Ovary (tissue), 3 donors: ENCODE measurements around the gene IHH.

Experiments used
- CTCF ChIP-seq, 3 donors: fragments of 450-650 bp in 2 of 3; fragments of 200-600 bp in 1 of 3; IDR thresholded peaks; one replicate each; pipeline versions ENCODE4 v1.5.1 to v1.8.0; 2016 to 2022; ENCODE audit warnings: antibody characterized with exemption in 3 of 3, mild to moderate bottlenecking in 1 of 3
- EP300 ChIP-seq: sonication (generic); formaldehyde crosslinking; IDR thresholded peaks from one replicate; pipeline ENCODE4 v1.6.1; 2017; ENCODE audit warnings: antibody characterized with exemption
- POLR2A ChIP-seq: fragments of 450-650 bp; IDR thresholded peaks from one replicate; pipeline ENCODE4 v1.6.1; 2017; ENCODE audit warnings: antibody characterized with exemption, mild to moderate bottlenecking, moderate library complexity
- donor health status: DM: no; HTN: no; CAD: no.

- no peak for TF ChIP-seq CTCF (IDR thresholded peaks at IDR 0.05)
- TF ChIP-seq POLR2A = no peak
- TF ChIP-seq EP300 = no peak
Observed at GRCh38 chr2:219054956-219055903, 5.5 kb downstream of the IHH start.
